CD4-positive, alpha-beta T cell treated with Interleukin-12 subunit alpha and Interleukin-12 subunit beta, for 1 hour (primary cell): ENCODE data around the gene ADORA1.

Source experiments
- DNase-seq: peaks from one replicate; pipeline ENCODE4 v3.0.0-alpha.2; 2020

The ADORA1 gene

GRCh38 chr1:203124011-203124410 is 3.5 kb upstream of the ADORA1 start:
- no peak for DNase-seq

GRCh38 chr1:203124546-203125317 is 2.8 kb upstream of the ADORA1 start:
- DNase-seq = no peak

- DNase-seq = no peak
Observed at GRCh38 chr1:203126151-203126865, 1.2 kb upstream of the ADORA1 start.

GRCh38 chr1:203126866-203127665 is 460 bp upstream of the ADORA1 start:
- no peak for DNase-seq

- no peak for DNase-seq
Observed at GRCh38 chr1:203128431-203128715, 847 bp downstream of the ADORA1 start.

GRCh38 chr1:203128716-203129500 is 1.4 kb downstream of the ADORA1 start:
- no peak for DNase-seq

GRCh38 chr1:203129501-203130231 is 2.1 kb downstream of the ADORA1 start:
- no peak for DNase-seq

GRCh38 chr1:203130358-203130985 is 2.9 kb downstream of the ADORA1 start:
- DNase-seq = no peak

- no peak for DNase-seq
Observed at GRCh38 chr1:203131548-203132200, 4.1 kb downstream of the ADORA1 start.

GRCh38 chr1:203133970-203134725 is 6.6 kb downstream of the ADORA1 start:
- DNase-seq = no peak

GRCh38 chr1:203135636-203136305 is 8.2 kb downstream of the ADORA1 start:
- DNase-seq = no peak

GRCh38 chr1:203136409-203137042 is 9.0 kb downstream of the ADORA1 start:
- DNase-seq = no peak

- no peak for DNase-seq
Observed at GRCh38 chr1:203137324-203137723, 9.8 kb downstream of the ADORA1 start.

GRCh38 chr1:203138066-203138465 is 10.5 kb downstream of the ADORA1 start:
- no peak for DNase-seq

- DNase-seq = no peak
Observed at GRCh38 chr1:203139976-203140475, 12.5 kb downstream of the ADORA1 start.

- no peak for DNase-seq
Observed at GRCh38 chr1:203140743-203141520, 13.4 kb downstream of the ADORA1 start.

GRCh38 chr1:203142124-203142523 is 14.6 kb downstream of the ADORA1 start:
- no peak for DNase-seq

GRCh38 chr1:203142684-203143408 is 15.3 kb downstream of the ADORA1 start:
- DNase-seq = no peak
